Ovary (tissue), 9 donors: ENCODE results near the gene CDKL5. TPM values are rescaled to one million over a fixed set of nuclear protein-coding genes. Genes with fewer than 3 reads are reported as not detected.

Source experiments
- DNase-seq, 5 donors: peaks; one replicate each; pipeline ENCODE4 v3.0.0-alpha.2; 2019 to 2020
- H3K27ac ChIP-seq, 2 donors: fragments of 200-600 bp; one replicate each; pipeline versions ENCODE4 v1.5.1 to v1.8.0; 2019 to 2022
- H3K27me3 ChIP-seq: fragments of 200-600 bp; one replicate; pipeline ENCODE4 v1.8.0; 2022
- H3K36me3 ChIP-seq: fragments of 200-600 bp; sonication (generic); one replicate; pipeline ENCODE4 v1.5.1; 2019
- H3K4me1 ChIP-seq: one replicate; pipeline ENCODE4 v1.8.1; 2013; ENCODE audit warnings: mild to moderate bottlenecking, moderate library complexity; ENCODE audit not compliant: insufficient read depth
- H3K4me3 ChIP-seq: fragments of 200-600 bp; sonication (generic); one replicate; pipeline ENCODE4 v1.5.1; 2017
- H3K9me3 ChIP-seq, 2 donors: fragments of 200-600 bp in 1 of 2; sonication (generic) in 1 of 2; one replicate each; pipeline versions ENCODE4 v1.5.1 to v1.8.1; 2013 to 2019; ENCODE audit warnings: mild to moderate bottlenecking in 1 of 2, moderate library complexity in 1 of 2
- EP300 ChIP-seq: sonication (generic); formaldehyde crosslinking; IDR thresholded peaks from one replicate; pipeline ENCODE4 v1.6.1; 2017; ENCODE audit warnings: antibody characterized with exemption
- POLR2A ChIP-seq: fragments of 450-650 bp; IDR thresholded peaks from one replicate; pipeline ENCODE4 v1.6.1; 2017; ENCODE audit warnings: antibody characterized with exemption, mild to moderate bottlenecking, moderate library complexity
- WGBS, 3 donors: extraction: QIAGEN DNeasy Blood & Tissue Kit in 1 of 3; methylation state at CpG; one replicate each; pipeline versions ENCODE4 v1.1.5 to v1.1.7; 2013 to 2017; 5-methylcytosine and 5-hydroxymethylcytosine counted together
- intact Hi-C, 4 donors: fragments of 100-400 bp; cut with DNase I; formaldehyde crosslinking; loops; one replicate each; pipeline versions ENCODE4 v1.11.0 to v1.15.1; 2022 to 2023
- polyA plus RNA-seq, 2 donors: library from polyadenylated mRNA; stranded (reverse); fragments of 200-250 nt in 1 of 2; fragments of 350-450 nt in 1 of 2; fragmentation: Illumina TruSeq in 1 of 2; extraction: RNeasy Lipid Tissue Mini Kit (QIAGEN cat#74804) in 1 of 2; gene quantifications; one replicate each; pipeline ENCODE4 v1.2.3, GENCODE V29; 2013 to 2014
- total RNA-seq, 7 donors: library from RNA; depleted of rRNA in 2 of 7; stranded (reverse); fragments of >200 nt in 2 of 7; fragmentation: NEBNext Ultra II Directional in 3 of 7; extraction: Animal tissue kit (Norgen Biotek cat#: 25700) in 3 of 7; gene quantifications; one replicate each; pipeline versions ENCODE4 v1.1.0 to v1.2.4, GENCODE V29; 2016 to 2023
- TF ChIP-seq, protein P1 (sequence below), 3 donors: fragments of 450-650 bp in 2 of 3; fragments of 200-600 bp in 1 of 3; IDR thresholded peaks; one replicate each; pipeline versions ENCODE4 v1.5.1 to v1.8.0; 2016 to 2022; ENCODE audit warnings: antibody characterized with exemption in 3 of 3, mild to moderate bottlenecking in 1 of 3
- donor health status: DM: no; HTN: no; CAD: no; lungs with moderate emphysema.
- donor health status: DM: no; HTN: no; CAD: no.
- donor health status: Bipolar disorder and iron deficiency.
- donor health status: DM: yes; HTN: yes; CAD: no.
- donor health status: DM: no; HTN: no; CAD: no.
- donor health status: DM: yes; HTN: yes; CAD: no.

CDKL5 gene
- total and polyA plus RNA-seq, 9 donors, result 2.6 to 18.5 (median 12.2) TPM

DNA sequence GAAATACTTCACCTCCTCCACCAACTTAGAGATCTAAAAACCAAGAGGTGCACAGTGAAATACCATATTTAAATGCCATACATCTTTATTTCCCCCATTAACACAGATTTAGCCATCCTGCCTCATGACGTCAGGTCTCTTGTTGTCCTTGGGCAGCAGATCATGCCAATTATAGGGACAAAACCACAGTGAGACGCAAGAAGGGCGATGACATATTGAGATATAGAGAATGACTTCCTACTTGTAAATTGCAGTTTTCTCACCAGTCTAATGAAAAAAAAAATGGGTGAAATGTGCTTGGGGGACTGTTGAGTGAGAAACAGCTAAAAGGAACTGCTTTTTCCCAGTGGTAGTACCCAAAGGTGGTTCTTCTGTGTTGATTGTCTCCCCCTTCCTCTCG is 222.2 kb downstream of the CDKL5 start:
- intact Hi-C loops, result no loop called here
- Histone ChIP-seq H3K4me1 (no peaks in the 10 kb centered on the region), H3K36me3 (no peaks in the 10 kb centered on the region), H3K4me3 (no peak overlapping the region), H3K27me3 (no peaks in the 10 kb centered on the region), H3K9me3 (no peaks in the 10 kb centered on the region), H3K27ac (no peak overlapping the region)
- DNase-seq, result no peak
- 77 to 85% (median 79%) methylated on average over 4 of the region's 4 CpGs for WGBS, 3 donors
- no peak for TF ChIP-seq EP300
- TF ChIP-seq, protein P1, sequence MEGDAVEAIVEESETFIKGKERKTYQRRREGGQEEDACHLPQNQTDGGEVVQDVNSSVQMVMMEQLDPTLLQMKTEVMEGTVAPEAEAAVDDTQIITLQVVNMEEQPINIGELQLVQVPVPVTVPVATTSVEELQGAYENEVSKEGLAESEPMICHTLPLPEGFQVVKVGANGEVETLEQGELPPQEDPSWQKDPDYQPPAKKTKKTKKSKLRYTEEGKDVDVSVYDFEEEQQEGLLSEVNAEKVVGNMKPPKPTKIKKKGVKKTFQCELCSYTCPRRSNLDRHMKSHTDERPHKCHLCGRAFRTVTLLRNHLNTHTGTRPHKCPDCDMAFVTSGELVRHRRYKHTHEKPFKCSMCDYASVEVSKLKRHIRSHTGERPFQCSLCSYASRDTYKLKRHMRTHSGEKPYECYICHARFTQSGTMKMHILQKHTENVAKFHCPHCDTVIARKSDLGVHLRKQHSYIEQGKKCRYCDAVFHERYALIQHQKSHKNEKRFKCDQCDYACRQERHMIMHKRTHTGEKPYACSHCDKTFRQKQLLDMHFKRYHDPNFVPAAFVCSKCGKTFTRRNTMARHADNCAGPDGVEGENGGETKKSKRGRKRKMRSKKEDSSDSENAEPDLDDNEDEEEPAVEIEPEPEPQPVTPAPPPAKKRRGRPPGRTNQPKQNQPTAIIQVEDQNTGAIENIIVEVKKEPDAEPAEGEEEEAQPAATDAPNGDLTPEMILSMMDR (IDR thresholded peaks at IDR 0.05), result no peak
- TF ChIP-seq POLR2A, result no peak

DNA sequence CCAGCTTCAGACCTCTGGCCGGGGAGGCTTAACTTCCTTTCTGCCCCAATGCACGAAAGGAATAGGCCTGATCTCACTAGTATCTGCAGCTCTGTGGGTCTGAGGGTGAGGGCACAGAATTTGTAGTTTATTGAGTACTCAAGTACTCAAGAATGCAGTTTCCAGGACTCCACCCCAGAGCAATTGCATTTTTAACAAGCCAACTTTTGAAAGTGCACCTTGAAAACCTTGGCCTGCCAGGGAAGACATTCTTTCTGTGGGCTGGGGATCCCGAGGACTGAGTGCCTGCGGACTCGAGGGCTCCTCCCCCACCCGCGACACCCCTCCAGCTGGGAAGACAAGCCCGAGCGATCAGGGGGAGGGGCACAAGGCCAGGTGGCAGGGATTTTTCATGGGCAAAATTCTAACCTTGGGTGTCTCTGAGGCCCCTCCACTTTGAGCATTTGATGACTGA is 224.1 kb downstream of the CDKL5 start:
- no peaks in the 10 kb centered on the region for H3K27me3 ChIP-seq
- no peak overlapping the region for H3K27ac ChIP-seq
- H3K9me3 ChIP-seq, result no peaks in the 10 kb centered on the region
- intact Hi-C loops, result no loop called here
- DNase-seq, result no peak
- no peaks in the 10 kb centered on the region for H3K36me3 ChIP-seq
- H3K4me1 ChIP-seq, result no peaks in the 10 kb centered on the region
- 37 to 48% (median 47%) methylated on average over 9 of the region's 9 CpGs for WGBS, 3 donors
- TF ChIP-seq POLR2A (no peak), EP300 (no peak)
- TF ChIP-seq, protein P1 (IDR thresholded peaks at IDR 0.05), result no peak
- H3K4me3 ChIP-seq, result no peak overlapping the region

DNA sequence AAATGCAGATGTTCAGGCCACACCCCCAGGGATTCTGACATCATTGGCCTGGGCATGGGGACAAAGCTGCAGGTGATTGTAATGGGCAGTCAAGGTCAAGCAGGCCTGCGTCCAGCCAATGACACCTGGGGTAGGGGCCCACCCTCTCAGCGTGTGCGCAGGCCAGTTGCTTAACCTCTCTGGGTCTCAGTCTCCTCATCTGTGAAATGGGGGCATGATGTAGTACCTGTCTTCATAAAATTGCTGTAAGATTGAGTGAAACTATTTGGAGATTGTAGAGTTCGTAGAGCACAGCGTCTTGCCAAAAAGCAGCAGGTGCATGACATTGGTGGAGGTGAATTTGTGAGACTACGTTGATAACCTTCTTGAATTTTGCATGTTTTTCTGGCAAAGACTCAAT is 225.3 kb downstream of the CDKL5 start:
- intact Hi-C loops, result no loop called here
- Histone ChIP-seq H3K27ac (no peak overlapping the region), H3K4me3 (no peak overlapping the region), H3K36me3 (no peaks in the 10 kb centered on the region), H3K9me3 (no peaks in the 10 kb centered on the region), H3K4me1 (no peaks in the 10 kb centered on the region), H3K27me3 (no peaks in the 10 kb centered on the region)
- WGBS, 3 donors, result 82 to 90% (median 86%) methylated on average over 6 of the region's 6 CpGs
- DNase-seq, result no peak
- TF ChIP-seq EP300 (no peak), POLR2A (no peak)
- TF ChIP-seq, protein P1 (IDR thresholded peaks at IDR 0.05), result no peak

DNA sequence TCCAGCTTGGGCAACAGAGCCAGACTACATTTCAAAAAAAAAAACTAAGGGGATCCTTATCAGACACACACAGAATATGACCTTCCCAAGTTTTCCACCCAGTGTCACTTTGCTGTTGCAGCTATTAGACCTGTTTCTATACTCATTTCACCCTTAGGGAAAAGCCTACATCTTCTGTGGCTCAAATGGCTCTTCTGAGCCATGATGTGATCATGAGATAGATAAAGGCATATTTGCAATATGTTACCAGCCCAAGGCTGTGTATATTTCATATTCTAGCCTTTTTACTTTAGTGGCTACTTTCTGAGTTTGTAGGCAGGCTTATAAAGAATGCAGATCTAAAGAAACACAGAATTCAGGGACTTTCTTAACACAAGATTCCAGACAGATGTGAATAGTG is 227.2 kb downstream of the CDKL5 start:
- no peak for DNase-seq
- H3K27me3 ChIP-seq, result no peaks in the 10 kb centered on the region
- no peak overlapping the region for H3K4me3 ChIP-seq
- intact Hi-C loops, result no loop called here
- no peak overlapping the region for H3K27ac ChIP-seq
- TF ChIP-seq POLR2A (no peak), EP300 (no peak)
- TF ChIP-seq, protein P1 (IDR thresholded peaks at IDR 0.05), result no peak
- H3K36me3 ChIP-seq, result no peaks in the 10 kb centered on the region
- no peaks in the 10 kb centered on the region for H3K4me1 ChIP-seq
- no peaks in the 10 kb centered on the region for H3K9me3 ChIP-seq
